Stimulated activated CD4-positive, alpha-beta T cell treated with anti-CD3 and anti-CD28 coated beads, Interleukin-15, amount 100 ng/mL, for 1 hour (primary cell): ENCODE results near the gene HS3ST3B1.
A peak's percentile ranks its signal among the peaks of the same experiment; 100 is the strongest.

Source experiments
- DNase-seq, 2 donors: peaks; one replicate each; pipeline ENCODE4 v3.0.0-alpha.2; 2020; ENCODE audit warnings: low read depth in 1 of 2, low spot score in 1 of 2

Gene HS3ST3B1

GRCh38 chr17:14303343-14304221 lies 2.7 kb downstream of the HS3ST3B1 start:
- no peak for DNase-seq

- no peak for DNase-seq
Measured at GRCh38 chr17:14304222-14304772, 3.4 kb downstream of the HS3ST3B1 start.

DNA sequence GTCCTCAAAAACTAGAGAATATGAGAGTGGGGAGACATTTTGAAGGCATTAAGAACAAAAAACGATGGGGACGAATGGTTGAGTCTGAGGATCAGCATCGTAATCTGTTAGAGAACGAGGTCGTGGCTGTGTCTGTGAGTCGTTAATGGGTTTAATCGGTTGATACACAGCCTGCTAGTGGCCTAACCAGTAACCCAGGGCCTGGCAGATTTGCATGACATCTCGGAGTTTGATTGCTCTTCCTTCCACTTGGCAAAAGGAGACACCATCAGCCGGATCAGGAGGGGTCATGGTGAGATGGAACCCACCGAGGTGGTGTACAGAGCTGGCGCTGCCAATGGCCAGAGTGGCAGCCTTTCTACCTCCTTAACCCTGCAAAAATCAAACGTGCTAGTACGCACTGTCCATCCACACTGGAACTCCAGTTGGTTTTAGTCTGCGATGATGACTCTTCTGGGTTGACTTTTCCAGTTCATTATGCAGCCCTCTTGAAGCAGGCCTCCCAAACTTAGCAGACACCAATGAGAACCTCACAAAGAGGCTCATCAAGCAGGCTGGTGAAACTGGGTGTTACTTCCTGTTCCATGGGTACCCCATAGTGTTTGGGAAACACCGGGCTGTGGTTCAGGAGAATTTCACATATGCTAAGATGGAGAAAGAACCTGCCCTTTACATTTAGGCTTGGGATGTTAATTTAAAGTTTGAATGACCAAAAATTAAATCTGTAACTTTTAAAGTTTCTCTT lies 4.1 kb downstream of the HS3ST3B1 start:
- no peak for DNase-seq

- DNase-seq, result no peak
Measured at GRCh38 chr17:14305785-14306496, 5.1 kb downstream of the HS3ST3B1 start.

DNA sequence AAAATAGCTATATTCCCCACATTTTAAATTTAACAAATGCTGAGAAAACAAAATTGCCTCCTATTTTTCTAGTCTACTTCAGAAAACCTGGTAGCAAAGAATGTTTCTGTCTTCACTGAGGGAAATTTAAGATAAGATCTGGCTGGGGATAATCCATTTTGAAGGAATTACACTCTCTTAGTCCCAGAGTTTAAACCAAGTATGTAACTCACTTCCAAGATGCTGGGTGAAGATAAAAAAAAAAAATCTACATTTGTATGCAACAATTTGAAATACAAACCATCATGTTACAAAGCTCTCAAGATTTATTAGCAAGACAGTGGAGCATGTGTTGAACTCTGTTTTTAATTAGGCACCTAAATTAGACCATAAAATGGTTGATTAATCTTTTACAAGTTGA lies 5.7 kb downstream of the HS3ST3B1 start:
- DNase-seq, result no peak

DNA sequence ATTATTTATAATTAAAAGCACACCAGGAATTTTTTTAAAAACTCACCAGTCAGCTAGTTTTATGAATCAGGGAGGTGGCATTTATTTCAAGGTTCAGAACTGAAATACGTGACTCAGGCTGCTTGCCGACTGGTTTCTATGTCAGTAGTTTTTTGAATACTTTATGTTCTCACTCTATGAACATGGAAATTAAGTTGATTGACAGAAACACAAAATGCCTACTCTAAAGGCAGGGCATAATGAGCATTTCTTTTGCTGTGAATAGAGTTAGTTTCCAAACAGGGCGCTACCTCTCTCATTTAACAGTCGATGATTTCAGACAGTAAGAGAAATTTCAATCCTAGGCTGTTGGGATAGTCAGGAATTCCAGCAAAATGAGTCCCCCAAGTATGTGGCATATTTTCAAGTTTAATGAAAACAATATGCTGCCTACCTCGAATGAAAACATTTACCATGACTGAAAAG lies 6.7 kb downstream of the HS3ST3B1 start:
- no peak for DNase-seq

- DNase-seq, result no peak
Measured at GRCh38 chr17:14308636-14308964, 7.7 kb downstream of the HS3ST3B1 start.

- DNase-seq, result peak; percentile 86 to 91
Measured at GRCh38 chr17:14308965-14309879, 8.3 kb downstream of the HS3ST3B1 start.

GRCh38 chr17:14310101-14310500 lies 9.2 kb downstream of the HS3ST3B1 start:
- no peak for DNase-seq

GRCh38 chr17:14310605-14311004 lies 9.7 kb downstream of the HS3ST3B1 start:
- DNase-seq, result no peak

DNA sequence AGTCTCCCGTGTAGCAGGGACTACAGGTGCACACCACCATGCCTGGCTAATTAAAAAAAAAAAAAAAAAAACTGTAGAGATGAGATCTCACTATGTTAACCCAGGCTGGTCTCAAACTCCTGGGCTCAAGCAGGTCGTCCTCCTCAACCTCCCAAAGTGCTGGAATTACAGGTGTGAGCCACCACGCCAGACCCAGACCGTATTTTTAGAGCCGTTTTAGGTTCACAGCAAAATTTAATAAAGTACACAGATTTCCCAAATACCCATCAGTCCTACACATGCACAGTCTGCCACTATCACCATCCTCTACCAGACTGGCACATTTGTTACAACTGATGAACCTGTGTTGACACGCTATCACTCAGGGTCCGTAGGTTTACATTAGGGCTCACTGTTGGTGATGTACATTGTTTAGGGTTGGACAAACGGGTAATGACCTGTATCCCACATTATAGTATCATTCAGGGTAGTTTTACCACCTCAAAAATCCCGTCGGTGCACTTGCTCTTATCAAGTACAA lies 10.4 kb downstream of the HS3ST3B1 start:
- no peak for DNase-seq

- no peak for DNase-seq
Measured at GRCh38 chr17:14311981-14312380, 11.1 kb downstream of the HS3ST3B1 start.

DNA sequence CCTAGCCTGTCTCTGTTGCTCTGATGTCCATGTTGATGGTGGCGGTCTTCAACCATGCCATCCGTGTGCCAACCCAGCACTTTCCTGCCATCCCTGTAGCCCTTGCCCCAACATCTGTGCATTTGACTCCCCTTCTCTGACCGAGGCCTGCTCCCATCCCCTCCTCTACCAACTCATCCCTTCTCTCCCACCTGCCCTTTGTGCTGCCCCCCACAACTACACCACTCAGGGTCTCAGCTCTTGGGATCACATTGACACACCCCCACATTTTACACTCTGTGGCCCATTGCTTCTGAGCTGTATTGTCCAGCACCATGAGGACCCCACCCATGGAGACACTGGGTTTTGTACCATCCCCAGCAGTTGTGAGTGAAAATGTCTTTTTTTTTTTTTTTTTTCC lies 11.6 kb downstream of the HS3ST3B1 start:
- no peak for DNase-seq

GRCh38 chr17:14316126-14316832 lies 15.4 kb downstream of the HS3ST3B1 start:
- no peak for DNase-seq

DNA sequence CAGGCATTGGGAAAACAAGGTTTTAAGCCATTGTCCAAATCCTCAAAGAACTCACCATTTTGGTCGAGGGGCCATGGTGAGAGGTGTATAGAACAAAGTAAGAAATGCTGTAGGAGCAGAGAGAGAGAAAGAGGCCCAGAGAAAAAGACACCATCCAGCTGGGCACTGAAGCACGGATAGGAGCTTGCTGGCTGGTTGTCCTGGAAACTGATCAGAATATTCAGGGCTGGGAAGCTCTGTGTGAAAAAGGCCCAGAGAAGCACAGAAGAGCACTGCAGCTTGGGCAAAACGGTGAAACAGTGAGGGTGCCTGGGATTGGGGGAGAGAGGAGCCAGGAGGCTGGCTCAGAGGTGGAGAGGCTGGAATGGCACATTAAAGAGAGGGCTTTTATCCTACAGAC lies 16.5 kb downstream of the HS3ST3B1 start:
- DNase-seq, result no peak

DNA sequence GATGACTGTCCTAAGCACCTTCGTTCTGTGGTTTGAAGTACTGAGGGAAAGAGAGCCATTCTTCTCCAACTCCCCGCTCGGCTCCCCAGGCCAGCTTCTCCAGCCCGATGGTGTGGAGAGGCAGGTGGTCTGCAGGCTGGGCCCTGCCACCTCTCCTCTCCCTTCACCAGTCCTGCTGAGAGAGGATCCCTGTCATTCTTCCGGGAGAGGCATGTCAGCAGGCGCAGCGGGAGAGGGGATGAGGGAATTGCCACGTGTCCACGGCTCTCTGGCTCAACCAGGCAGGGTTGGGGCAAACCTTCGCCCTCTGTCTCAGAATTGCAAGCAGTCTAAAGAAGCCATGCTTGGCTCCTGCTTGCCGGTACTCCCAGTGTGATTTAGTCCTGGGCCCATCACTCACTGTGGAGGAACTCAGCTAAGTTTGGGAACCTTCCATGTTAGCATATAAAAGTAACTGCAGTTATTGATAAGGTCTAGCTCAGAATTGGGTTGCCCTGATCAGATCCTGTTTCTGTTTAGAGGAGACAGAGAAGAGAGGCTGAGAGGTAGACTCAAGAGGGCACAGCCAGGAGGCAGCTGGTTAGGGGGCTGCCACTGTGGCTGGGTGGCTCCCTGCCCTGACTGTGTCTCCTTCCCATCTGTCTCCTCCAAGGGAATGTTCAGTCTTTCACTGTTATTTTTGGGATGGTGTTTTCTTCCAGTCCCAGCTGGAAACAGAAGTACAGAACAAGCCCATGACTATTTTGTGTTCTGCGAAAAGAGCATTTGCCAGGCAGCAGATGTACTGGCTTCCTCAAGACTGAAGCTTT lies 17.4 kb downstream of the HS3ST3B1 start:
- DNase-seq, result no peak

- DNase-seq, result no peak
Measured at GRCh38 chr17:14318918-14319205, 18.0 kb downstream of the HS3ST3B1 start.

DNA sequence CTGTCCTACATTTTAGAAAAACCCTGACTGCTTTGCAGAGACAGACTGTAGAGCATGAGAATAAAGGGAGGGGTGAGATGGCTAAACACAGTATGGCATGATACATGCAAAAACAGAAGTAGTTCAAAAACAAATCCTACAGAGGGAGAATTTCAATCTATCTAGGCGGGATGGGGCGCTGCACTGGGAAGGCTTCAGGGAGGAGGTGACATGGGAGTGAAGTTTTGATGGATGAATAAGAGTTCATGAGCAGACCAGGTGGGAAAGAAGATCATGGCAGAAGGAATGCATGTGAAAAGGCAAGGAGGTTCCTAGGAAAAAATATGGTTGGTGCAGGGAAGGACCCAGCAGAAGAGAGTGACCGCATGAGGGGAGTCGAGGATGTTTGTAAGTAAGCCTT lies 19.2 kb downstream of the HS3ST3B1 start:
- DNase-seq, result no peak
